Endodermal cell (in vitro differentiated cells): Measurements from ENCODE around the gene XKR8. TPM values are rescaled to one million over a fixed set of nuclear protein-coding genes. Genes with fewer than 3 reads are reported as not detected.
A peak's percentile ranks its signal among the peaks of the same experiment; 100 is the strongest.

Experiments
- DNase-seq: peaks from one replicate; pipeline ENCODE4 v3.0.0-alpha.2; 2017
- H3K27ac ChIP-seq: 2 replicates; pipeline ENCODE4 v1.5.1; 2013; ENCODE audit warnings: mild to moderate bottlenecking, low read depth, low read length, moderate library complexity
- H3K27me3 ChIP-seq: 2 replicates; pipeline ENCODE4 v1.6.1; 2013; ENCODE audit warnings: mild to moderate bottlenecking, low read length, moderate library complexity; ENCODE audit not compliant: insufficient read depth, control insufficient read depth, poor library complexity, severe bottlenecking
- H3K36me3 ChIP-seq: 2 replicates; pipeline ENCODE4 v1.7.0; 2013; ENCODE audit warnings: mild to moderate bottlenecking, low read length, moderate library complexity; ENCODE audit not compliant: control insufficient read depth, insufficient read depth
- H3K4me1 ChIP-seq: one replicate; pipeline ENCODE4 v1.7.0; 2013; ENCODE audit warnings: low read length; ENCODE audit not compliant: control insufficient read depth, insufficient read depth
- H3K4me3 ChIP-seq: 2 replicates; pipeline ENCODE4 v1.5.1; 2013; ENCODE audit warnings: mild to moderate bottlenecking, low read length, moderate library complexity
- H3K9ac ChIP-seq: 2 replicates; pipeline ENCODE4 v1.6.1; 2013; ENCODE audit warnings: mild to moderate bottlenecking, low read length, moderate library complexity; ENCODE audit not compliant: poor library complexity, severe bottlenecking; ENCODE audit errors: extremely low read depth
- H3K9me3 ChIP-seq: 2 replicates; pipeline ENCODE4 v1.6.1; 2013; ENCODE audit warnings: mild to moderate bottlenecking, low read length, moderate library complexity; ENCODE audit not compliant: control insufficient read depth
- H3K27ac Mint-ChIP-seq: 2 replicates; pipeline ENCODE4 v1.8.0; 2020; ENCODE audit warnings: mixed read lengths
- H3K27me3 Mint-ChIP-seq: 2 replicates; pipeline ENCODE4 v1.8.0; 2021; ENCODE audit warnings: mild to moderate bottlenecking, mixed read lengths; ENCODE audit not compliant: insufficient read depth
- H3K36me3 Mint-ChIP-seq: 2 replicates; pipeline ENCODE4 v1.8.0; 2020; ENCODE audit warnings: low read depth, mixed read lengths
- H3K4me1 Mint-ChIP-seq: 2 replicates; pipeline ENCODE4 v1.8.0; 2020; ENCODE audit warnings: mixed read lengths
- H3K4me3 Mint-ChIP-seq: 2 replicates; pipeline ENCODE4 v1.8.0; 2020; ENCODE audit warnings: mild to moderate bottlenecking, moderate library complexity, mixed read lengths
- H3K9me3 Mint-ChIP-seq: 2 replicates; pipeline ENCODE4 v1.8.0; 2020; ENCODE audit warnings: mild to moderate bottlenecking, mixed read lengths
- WGBS, 2 experiments: methylation state at CpG; one replicate each; pipeline versions ENCODE4 v1.1.5 to v1.1.7; 2013; ENCODE audit warnings: missing lambda C conversion rate in 2 of 2, mixed read lengths in 1 of 2; ENCODE audit not compliant: insufficient coverage in 1 of 2, insufficient read length in 1 of 2; 5-methylcytosine and 5-hydroxymethylcytosine counted together
- total RNA-seq, 2 donors: library from RNA; stranded (reverse); fragmentation: NEBNext Ultra II Directional in 1 of 2; extraction: Animal tissue kit (Norgen Biotek cat#: 25700) in 1 of 2; gene quantifications; 2 replicates in 1 of 2; 3 replicates in 1 of 2; pipeline ENCODE4 v1.2.1, GENCODE V29; 2021
- TF ChIP-seq, protein P1 (sequence below): fragments of 200-600 bp; sonication (generic); conservative IDR thresholded peaks from 2 replicates; pipeline ENCODE4 v1.5.0; 2021; ENCODE audit warnings: antibody characterized with exemption, mild to moderate bottlenecking

XKR8 gene
- total RNA-seq, 2 donors from 2014 or later = 17.5 to 17.7 TPM

DNA sequence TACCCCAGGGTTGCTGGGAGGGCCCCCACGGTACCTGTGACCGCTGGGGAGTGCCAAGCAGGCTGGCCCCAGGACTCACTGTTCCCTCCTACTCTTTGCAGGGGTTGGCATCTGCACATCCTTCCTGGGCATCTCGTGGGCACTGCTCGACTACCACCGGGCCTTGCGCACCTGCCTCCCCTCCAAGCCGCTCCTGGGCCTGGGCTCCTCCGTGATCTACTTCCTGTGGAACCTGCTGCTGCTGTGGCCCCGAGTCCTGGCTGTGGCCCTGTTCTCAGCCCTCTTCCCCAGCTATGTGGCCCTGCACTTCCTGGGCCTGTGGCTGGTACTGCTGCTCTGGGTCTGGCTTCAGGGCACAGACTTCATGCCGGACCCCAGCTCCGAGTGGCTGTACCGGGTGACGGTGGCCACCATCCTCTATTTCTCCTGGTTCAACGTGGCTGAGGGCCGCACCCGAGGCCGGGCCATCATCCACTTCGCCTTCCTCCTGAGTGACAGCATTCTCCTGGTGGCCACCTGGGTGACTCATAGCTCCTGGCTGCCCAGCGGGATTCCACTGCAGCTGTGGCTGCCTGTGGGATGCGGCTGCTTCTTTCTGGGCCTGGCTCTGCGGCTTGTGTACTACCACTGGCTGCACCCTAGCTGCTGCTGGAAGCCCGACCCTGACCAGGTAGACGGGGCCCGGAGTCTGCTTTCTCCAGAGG, 6.8 kb downstream of the XKR8 start:
- H3K4me1 ChIP-seq = no peaks in the 10 kb centered on the region
- 94 to 95% methylated on average over 18 to 24 of the region's 24 CpGs for WGBS, 2 experiments
- Mint-ChIP-seq H3K27ac (peak overlapping the region; percentile 78), H3K9me3 (no peaks in the 10 kb centered on the region), H3K27me3 (no peaks in the 10 kb centered on the region), H3K36me3 (peaks cover 44% of the 10 kb centered on the region), H3K4me1 (peaks cover 8% of the 10 kb centered on the region), H3K4me3 (no peak overlapping the region)
- DNase-seq = peak; percentile 68
- no peak overlapping the region for H3K27ac ChIP-seq
- H3K36me3 ChIP-seq = peaks cover 30% of the 10 kb centered on the region
- no peak overlapping the region for H3K9ac ChIP-seq
- no peaks in the 10 kb centered on the region for H3K27me3 ChIP-seq
- TF ChIP-seq, protein P1, sequence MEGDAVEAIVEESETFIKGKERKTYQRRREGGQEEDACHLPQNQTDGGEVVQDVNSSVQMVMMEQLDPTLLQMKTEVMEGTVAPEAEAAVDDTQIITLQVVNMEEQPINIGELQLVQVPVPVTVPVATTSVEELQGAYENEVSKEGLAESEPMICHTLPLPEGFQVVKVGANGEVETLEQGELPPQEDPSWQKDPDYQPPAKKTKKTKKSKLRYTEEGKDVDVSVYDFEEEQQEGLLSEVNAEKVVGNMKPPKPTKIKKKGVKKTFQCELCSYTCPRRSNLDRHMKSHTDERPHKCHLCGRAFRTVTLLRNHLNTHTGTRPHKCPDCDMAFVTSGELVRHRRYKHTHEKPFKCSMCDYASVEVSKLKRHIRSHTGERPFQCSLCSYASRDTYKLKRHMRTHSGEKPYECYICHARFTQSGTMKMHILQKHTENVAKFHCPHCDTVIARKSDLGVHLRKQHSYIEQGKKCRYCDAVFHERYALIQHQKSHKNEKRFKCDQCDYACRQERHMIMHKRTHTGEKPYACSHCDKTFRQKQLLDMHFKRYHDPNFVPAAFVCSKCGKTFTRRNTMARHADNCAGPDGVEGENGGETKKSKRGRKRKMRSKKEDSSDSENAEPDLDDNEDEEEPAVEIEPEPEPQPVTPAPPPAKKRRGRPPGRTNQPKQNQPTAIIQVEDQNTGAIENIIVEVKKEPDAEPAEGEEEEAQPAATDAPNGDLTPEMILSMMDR = no peak
- H3K9me3 ChIP-seq = no peaks in the 10 kb centered on the region
- no peak overlapping the region for H3K4me3 ChIP-seq

DNA sequence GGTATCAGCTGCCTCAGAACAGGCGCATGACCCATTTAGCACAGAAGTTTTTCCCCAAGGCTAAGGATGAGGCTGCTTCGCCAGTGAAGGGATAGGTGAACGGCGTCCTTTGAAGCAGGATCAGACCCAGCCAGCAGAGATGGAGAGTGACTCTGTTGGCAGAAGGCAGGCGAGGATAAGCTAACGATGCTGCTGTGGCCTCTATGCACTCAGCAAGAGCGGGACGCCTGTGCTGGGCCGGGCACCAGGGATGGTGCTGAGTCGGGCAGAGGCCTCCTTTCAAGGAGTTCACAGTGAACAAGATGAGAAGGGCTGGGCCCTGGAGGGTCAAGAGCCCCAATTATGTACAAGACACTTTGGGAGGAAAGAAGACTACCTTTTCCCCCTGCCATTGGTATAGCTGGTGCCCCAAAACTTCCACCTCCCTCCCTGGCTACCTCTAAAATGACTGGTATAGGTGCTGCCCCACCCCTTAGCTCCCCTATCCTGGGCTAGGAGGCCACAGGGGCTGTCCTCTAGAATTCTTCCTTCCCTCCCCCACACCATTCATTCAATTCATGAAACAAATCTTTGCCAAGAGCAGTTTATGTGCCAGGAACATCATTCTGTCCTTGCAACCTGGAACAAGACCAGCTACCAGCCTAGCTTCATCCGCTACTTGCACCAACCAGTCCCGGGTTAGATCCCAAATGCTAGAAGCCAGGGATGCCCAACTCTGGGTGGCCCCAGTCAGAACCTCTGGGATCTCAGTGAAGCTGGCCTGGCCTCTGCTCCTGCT, 7.5 kb downstream of the XKR8 start:
- Histone ChIP-seq H3K27ac (no peak overlapping the region), H3K4me1 (no peaks in the 10 kb centered on the region), H3K4me3 (no peak overlapping the region), H3K27me3 (no peaks in the 10 kb centered on the region), H3K9ac (no peak overlapping the region), H3K9me3 (no peaks in the 10 kb centered on the region), H3K36me3 (peaks cover 33% of the 10 kb centered on the region)
- TF ChIP-seq, protein P1 = no peak
- Mint-ChIP-seq H3K27me3 (no peaks in the 10 kb centered on the region), H3K9me3 (no peaks in the 10 kb centered on the region), H3K4me3 (no peak overlapping the region), H3K4me1 (peaks cover 4% of the 10 kb centered on the region), H3K27ac (no peak overlapping the region), H3K36me3 (peaks cover 44% of the 10 kb centered on the region)
- DNase-seq = no peak
- WGBS, 2 experiments = 95% methylated on average over 10 to 12 of the region's 12 CpGs

DNA sequence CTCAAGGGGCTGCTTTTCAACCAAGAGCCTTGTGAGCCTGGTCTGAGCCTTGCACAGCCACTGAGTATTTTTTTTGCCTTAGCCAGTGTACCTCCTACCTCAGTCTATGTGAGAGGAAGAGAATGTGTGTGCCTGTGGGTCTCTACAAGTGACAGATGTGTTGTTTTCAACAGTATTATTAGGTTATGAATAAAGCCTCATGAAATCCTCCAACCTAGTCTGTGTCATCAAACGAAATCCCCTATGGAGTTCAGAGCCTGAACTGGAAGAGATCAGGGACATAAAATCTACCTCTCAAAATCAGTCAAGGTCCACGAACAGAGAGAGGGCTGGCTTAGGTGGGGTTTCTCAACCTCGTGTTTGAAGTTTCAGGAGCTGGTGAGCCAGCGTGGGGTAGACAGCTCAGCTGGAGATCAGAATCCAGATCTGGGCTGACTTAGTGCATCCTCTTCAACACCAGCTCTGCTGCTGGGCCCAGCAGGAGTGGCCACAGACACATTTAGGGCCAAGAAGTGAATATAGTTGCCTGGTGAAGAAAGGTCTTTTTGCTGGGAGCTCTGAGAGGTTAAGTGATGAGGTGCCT, 8.2 kb downstream of the XKR8 start:
- H3K36me3 Mint-ChIP-seq = peaks cover 46% of the 10 kb centered on the region
- H3K27ac Mint-ChIP-seq = no peak overlapping the region
- Histone ChIP-seq H3K27me3 (no peaks in the 10 kb centered on the region), H3K4me3 (no peak overlapping the region), H3K36me3 (peaks cover 36% of the 10 kb centered on the region), H3K27ac (no peak overlapping the region), H3K9ac (no peak overlapping the region), H3K4me1 (no peaks in the 10 kb centered on the region), H3K9me3 (no peaks in the 10 kb centered on the region)
- no peaks in the 10 kb centered on the region for H3K27me3 Mint-ChIP-seq
- H3K4me3 Mint-ChIP-seq = no peak overlapping the region
- TF ChIP-seq, protein P1 = no peak
- DNase-seq = no peak
- whole genome bisulfite sequencing, 2 experiments = 83 to 95% methylated on average over 3 to 4 of the region's 4 CpGs
- peaks cover 4% of the 10 kb centered on the region for H3K4me1 Mint-ChIP-seq
- H3K9me3 Mint-ChIP-seq = no peaks in the 10 kb centered on the region
